Superior temporal gyrus (tissue), 1 donor: ENCODE data around the gene BNC2.

Source experiments
- DNase-seq: peaks from one replicate; pipeline ENCODE4 v3.0.0-alpha.2; 2016; ENCODE audit errors: extremely low spot score

The BNC2 gene

DNA sequence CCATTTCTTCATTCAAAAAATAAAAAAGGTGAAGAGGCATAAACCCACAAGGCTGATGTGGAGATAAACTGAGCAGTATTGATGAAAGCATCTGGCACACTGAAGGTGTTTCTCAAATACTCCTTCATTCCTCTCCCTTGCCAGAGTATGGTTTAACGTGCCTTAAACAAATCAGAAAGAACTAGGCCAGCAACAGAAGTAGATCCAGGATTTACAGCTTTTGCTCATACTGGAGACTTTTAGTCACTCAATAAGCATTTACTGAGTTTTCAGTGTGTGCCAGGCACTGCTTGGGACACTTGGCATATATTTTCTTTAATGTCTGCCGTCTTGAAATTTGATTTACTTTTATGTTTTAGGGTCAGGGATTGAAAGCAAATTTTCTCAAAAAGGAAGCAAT lies 53.0 kb downstream of the BNC2 start:
- no peak for DNase-seq

- no peak for DNase-seq
Observed at GRCh38 chr9:16817002-16817401, 53.5 kb downstream of the BNC2 start.

- no peak for DNase-seq
Observed at GRCh38 chr9:16816011-16816410, 54.5 kb downstream of the BNC2 start.

DNA sequence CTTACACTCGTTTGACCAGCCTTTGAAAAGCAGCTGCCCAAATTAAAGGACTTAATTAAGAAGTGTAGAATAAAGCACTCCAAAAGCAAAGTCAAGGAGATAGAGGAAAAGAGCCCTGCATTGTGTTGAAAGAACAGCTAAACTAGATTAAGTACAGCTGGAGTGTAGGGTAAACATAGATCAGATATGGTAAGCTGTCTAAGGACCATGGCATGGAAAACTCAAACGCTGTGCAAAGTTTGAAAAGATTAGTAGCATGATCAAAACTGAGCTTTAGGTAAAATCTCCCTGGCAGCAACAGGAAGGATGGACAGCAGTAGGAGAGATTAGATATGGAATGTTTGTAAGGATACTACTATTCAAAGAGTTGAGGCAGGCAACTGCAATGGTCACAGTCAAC lies 55.4 kb downstream of the BNC2 start:
- no peak for DNase-seq

- no peak for DNase-seq
Observed at GRCh38 chr9:16813838-16814237, 56.6 kb downstream of the BNC2 start.

DNA sequence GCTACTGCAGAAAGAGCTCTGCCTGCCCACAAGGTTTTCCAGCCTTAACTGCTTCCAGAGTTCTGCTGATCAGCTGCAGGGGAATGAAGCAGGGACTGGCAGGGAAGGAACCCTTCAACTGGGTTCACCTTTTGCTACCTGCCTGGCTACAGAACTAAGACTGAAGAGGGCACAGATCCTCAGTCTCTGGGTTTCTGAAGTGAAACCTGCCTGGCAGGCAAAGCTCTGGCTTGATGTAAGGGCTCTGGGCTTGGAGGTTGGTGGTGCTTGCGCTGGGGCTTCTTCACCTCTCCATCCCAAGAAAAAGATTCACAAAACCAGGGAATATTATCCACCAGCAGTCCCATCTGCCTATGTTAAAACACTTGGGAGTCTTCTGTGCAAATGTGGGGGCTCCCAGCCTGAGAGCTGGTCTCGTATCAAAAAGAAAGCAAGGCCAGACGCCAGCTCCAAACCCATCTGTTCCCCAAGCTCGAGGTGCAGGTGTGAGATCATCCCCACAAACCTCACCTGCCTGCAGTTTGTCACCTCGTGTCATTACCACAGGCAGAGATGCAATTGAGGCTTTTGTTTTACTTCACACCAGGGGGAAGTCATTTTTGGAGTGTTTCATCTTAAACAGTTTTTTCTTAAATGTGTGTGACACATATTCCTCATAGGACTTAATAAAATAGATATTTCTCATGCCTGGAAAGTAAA lies 58.3 kb downstream of the BNC2 start:
- DNase-seq: no peak

GRCh38 chr9:16809912-16810610 lies 60.4 kb downstream of the BNC2 start:
- DNase-seq: no peak

- no peak for DNase-seq
Observed at GRCh38 chr9:16806674-16807073, 63.8 kb downstream of the BNC2 start.

DNA sequence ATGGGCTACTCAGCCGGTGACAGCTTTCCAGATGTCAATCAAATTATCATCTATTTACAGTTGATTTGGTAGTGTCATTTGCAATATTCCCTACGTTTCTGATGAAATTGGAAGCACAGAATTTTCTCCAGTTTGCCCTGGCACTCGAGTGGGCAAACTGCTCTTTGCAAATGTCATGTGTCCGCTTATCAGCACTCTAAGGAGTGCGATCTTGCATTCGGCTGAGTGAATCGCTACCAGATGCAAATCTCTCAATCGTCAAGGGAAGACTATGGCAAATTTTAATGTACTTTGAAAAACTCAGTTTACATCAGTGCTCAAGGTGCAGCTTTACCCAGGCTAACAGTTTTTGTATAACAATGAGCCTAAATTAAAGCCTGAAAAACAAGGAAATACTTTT lies 66.8 kb downstream of the BNC2 start:
- DNase-seq: no peak

- no peak for DNase-seq
Observed at GRCh38 chr9:16801871-16802466, 68.5 kb downstream of the BNC2 start.

DNA sequence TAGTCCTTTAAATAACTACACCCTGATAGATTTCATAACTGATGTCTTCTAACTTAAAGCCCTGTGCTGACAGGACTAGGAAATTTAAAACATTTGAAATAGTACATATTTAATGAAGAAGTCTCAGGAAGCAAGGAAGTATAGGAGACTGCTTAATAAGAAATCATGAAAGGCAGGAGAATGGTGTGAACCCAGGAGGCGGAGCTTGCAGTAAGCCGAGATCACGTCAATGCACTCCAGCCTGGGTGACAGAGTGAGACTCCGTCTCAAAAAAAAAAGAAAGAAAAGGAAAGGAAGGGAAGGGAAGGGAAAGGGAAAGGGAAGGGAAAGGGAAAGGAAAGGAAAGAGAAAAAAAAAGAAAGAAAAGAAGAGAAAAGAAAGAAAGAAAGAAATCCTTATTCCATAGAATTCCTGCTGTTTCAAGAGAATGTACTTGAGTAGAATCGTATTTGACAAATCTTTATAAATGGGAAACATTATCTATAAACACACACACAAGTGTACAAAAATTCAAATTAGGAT lies 74.1 kb downstream of the BNC2 start:
- DNase-seq: no peak

GRCh38 chr9:16794871-16795639 lies 75.4 kb downstream of the BNC2 start:
- no peak for DNase-seq

GRCh38 chr9:16794103-16794502 lies 76.4 kb downstream of the BNC2 start:
- no peak for DNase-seq

- DNase-seq: no peak
Observed at GRCh38 chr9:16787724-16788123, 82.7 kb downstream of the BNC2 start.

DNA sequence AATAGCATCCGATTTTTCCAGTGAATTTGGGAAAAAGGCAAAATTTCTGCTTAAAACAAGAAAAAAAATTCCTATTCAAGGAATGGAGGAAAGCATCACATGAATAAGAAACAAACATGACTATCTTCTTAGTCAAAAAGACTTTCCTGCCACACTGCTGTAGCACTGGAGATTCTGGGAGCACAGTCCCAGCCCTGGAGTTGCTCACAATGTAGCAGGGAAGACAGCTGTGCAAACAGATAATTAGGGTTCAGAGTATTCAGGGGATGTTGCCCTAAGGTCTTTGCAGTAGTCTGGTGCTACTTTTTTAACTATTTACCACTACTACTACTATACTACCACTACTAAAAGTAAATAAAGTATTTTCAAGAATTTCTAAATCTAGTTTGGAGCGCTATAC lies 86.5 kb downstream of the BNC2 start:
- no peak for DNase-seq

GRCh38 chr9:16782490-16782889 lies 88.0 kb downstream of the BNC2 start:
- DNase-seq: no peak

GRCh38 chr9:16775330-16775729 lies 95.1 kb downstream of the BNC2 start:
- DNase-seq: no peak

DNA sequence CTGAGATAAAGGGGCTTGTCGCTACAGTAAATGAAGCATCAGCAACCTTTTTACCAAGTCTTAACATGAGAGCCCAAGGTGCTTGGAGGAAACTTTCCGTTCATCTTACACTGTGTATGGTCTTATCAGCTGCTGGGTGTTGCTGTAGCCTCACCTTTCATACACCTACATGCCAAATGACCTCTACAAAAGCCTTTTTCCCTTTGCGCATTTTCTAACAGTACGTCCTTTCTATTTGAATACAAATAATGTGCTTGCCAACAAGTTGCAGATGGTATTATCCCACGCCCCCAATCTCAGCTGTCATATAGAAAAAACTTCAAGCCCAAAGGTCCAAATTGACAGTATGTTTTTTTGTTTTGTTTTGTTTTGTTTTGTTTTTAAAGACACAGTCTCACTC lies 96.9 kb downstream of the BNC2 start:
- DNase-seq: no peak

- DNase-seq: no peak
Observed at GRCh38 chr9:16773116-16773515, 97.4 kb downstream of the BNC2 start.

DNA sequence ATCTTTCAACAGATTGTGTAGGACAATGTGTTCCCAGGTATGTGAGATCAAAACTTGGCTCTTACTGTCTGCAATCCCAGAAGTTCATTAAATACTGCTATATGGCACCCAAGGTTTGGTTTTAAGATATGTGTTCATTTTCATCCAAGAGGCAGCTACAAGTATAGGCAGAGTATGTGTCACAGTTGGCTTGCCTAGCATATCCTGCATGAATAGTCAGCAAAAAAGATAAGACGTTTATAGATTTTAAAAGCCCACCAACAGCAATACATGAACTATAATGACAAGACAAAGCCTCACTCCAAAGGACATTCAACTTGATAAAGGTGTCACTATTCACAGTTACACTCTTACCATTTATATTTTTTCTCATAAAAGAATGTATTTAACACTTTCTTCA lies 99.1 kb downstream of the BNC2 start:
- no peak for DNase-seq

DNA sequence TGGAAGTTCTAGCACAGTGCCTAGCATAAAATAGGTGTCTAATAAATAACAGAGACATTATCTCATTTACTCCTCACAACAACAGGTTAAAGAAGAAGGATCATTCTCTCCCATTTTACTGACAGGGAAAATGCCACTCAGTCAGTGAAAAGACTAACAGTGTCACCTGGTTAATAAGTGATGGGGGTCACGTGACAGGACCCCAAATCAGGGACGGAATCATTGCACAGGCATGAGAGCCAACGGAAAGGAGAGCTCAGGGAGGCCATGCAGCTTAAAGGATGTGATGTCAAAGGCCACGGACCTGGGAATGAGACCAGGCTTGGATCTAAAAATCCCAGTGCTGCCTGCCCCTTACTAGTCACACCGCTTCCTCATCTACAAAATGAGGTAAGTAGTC lies 101.2 kb downstream of the BNC2 start:
- DNase-seq: no peak

DNA sequence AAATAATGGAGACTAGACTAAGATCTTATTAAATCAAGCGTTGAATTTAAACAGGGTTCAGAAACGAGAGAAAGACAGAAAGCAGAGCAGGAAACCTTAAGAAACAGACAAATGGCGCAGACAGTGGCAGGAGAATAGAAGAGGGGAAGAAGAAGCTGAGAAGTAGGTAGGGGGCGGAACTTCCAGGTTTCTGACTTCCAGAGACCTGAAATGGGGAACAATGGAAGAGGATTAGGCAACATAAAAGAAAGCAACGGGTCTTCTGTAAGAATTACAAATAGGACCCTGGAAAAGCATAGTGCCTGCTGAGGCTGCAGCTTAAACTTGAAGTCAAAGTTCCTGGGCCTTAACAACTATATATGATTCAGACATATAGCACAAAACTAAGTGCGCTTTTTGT lies 101.7 kb downstream of the BNC2 start:
- DNase-seq: no peak
